Measurements from ENCODE around the gene OR6V1.
"Not testable (repeated sequence)": the region's sequence is repeated elsewhere in the genome, so short reads cannot be mapped to it uniquely, and the experiment has no call there.

The OR6V1 gene

DNA sequence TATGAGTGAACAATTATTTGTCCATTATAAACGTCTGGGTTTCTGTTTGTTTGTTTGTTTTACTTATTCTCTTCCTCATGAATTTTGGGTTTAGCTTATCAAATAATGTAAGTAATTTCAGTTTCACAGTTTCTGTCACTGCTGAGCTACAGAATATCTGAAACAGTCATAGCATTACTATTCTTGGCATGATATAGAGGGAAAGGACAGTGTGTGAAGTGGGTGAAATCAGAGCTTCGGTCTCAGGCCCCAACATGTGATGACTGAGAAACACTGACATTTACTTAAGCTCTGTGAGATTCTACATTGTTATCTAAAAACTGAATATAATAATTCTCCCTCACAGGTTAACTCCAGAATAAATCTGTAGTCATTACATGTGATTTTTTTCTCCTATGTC lies 8.8 kb upstream of the OR6V1 start:
- DNase-seq, result no peak

DNA sequence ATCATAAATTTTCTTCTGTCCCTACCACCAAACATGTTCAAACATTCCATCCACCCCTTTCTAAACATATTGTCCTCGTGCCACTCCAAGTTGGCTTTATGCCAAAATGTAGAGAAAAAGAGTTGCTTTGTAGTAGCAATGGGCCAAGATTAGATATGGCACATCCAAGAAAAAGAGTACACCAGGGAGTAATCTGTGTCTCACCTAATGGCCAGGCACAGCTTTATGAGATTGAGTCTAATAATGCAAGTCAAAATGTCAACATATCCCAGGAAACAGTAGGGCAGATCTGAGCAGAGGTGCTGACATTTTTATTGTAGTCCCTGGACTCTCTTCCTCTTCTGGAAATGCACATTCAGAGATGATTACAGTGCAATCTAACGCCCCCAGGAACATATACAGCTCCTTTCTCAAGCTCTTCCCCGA lies 5.7 kb upstream of the OR6V1 start:
- no peak for DNase-seq

DNA sequence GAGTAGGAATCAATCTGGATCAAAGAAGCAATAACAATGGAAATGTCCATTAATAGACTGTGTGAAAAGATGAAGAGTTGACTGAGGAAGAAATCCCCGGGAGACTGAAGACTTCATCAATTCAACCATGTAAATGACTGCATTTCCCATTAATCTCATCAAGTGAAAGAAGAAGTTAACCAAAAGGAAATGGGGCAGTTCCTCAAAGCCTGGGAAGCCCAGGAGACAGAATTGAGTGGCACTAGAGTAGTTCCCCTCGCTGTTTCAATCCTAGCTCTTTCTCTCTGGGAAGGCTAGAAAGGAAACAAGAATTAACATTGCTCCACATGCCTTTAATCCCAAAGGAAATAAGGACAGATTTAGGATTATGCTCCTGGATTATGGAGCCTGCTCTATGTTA lies 4.8 kb upstream of the OR6V1 start:
- DNase-seq, result no peak

DNA sequence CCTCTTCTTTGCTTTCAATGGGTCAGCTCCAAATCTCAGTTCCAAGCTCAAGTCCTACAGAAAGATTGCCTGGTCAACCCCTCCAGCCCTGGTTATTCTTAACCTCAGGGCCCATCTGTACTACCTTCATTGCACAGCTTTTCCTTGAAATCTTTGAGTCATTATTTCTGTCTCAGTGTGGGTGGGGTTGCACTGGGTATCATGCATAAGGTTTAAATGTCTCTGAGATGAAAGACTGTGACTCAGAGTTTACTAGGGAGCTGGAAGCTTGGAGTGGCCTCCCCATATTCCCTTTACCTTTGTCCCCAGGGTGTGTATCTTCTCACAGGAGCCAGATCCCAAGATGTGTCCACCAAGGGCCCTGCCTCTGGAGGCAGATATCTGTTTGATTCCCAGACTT lies 3.3 kb upstream of the OR6V1 start:
- no peak for DNase-seq

DNA sequence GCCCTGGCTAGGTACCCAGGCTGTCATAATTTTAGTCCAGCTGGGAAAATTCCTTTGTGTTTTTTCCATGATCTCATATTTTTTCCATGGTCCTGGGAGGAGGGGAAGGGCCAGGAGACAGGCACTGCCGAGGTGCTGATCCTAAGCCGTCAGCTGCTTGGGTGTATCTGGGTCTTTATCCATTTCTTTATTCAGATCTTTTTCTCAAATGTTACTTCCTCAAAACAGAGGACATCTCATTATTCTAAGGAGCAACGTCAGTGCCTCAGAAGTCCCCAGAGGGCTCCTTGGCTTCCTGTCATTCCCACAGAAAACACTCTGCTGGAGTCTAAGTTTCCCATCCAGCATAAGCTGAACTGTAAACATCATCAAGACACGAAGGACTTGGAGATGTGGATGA lies 2.8 kb upstream of the OR6V1 start:
- DNase-seq, result no peak

DNA sequence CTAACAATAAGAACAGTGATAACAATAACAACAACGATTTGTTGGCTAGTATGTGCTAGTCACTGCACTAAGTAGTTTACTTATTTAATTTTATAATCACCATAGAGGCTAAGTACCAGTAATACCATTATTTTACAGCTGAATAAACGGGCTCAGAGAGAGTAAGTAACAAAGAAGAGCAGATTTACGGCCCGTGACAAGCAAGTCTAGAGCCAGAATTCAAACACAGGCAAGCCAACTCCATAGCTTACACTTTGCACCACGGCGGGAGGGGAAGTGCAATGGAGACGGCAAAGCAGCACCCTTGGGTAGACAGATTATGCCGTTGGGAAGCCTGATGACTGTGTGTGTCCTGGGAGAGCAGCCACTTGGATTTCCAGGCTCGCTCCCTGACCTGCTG lies 1.2 kb upstream of the OR6V1 start:
- no peak for DNase-seq

DNA sequence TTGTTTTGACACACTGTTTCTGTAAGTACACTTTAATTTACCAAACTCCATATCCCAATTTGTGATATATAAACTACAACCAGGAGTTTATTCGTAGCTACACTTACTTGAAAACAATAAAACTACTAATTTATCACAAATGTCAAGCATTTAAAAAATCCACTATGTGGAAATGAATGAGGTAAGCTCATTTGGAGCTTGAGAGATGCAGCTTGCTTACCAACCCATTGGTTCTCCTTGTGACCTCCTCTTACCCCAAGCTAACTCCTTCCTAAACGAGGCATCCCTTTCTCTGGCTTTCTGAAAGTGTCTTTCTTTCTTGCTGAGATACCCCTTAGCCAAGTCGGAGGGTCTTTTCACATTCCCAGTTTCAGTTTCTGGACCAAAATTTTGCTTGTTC lies 2.5 kb downstream of the OR6V1 start:
- DNase-seq, result no peak

DNA sequence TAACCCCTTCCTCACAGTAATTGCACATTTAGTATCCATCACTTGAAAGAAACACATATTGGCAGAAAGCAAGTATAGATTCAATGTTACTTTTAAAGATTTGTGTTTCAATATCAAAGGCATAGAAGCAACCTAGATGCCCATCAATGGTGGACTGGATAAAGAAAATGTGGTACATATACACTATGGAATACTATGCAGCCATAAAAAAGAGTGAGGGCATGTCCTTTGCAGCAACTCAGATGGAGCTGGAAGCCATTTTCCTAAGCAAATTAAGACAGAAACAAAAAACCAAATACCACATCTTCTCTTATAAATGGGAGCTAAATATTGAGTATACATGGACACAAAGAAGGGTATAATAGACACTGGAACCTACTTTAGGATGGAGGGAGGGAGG lies 3.6 kb downstream of the OR6V1 start:
- DNase-seq, result no peak

DNA sequence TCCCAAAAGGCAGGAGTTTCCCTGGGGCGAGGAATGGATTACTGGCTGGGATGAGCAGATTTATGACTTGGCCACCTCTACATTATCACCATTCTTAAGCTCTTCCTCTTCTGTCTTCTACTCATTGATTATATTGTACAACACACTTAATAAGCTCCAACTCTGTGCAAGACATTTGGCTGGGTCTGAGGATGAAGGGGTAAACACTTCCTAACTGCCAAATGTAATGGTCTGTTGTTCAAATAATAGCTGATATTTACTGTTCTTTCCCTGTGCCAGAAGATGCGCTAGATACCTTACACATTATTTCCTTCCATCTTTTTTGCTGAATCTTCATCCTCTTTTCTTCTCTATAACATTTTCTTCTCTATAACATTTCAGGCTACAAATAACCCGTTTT lies 11.6 kb downstream of the OR6V1 start:
- no peak for DNase-seq

DNA sequence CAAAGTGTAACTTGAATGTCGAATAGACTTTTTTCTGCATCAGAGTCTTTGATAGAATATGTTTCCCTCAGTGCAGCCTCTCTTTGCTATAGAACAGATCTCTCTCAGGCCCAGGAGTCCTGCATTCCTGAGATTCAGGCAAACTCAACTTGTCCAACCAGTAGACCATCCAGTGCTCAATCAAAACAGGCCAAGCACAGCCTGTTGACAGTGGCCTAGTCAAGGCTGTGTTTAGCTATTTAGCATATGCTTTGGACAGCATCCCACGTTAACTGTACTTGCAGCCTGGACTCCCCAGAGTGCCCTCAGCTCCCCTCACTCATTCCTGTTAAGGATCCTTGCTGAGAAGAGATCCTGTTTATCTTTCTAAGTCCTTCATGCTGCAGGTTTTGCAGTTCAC lies 16.3 kb downstream of the OR6V1 start:
- DNase-seq, result no peak

DNA sequence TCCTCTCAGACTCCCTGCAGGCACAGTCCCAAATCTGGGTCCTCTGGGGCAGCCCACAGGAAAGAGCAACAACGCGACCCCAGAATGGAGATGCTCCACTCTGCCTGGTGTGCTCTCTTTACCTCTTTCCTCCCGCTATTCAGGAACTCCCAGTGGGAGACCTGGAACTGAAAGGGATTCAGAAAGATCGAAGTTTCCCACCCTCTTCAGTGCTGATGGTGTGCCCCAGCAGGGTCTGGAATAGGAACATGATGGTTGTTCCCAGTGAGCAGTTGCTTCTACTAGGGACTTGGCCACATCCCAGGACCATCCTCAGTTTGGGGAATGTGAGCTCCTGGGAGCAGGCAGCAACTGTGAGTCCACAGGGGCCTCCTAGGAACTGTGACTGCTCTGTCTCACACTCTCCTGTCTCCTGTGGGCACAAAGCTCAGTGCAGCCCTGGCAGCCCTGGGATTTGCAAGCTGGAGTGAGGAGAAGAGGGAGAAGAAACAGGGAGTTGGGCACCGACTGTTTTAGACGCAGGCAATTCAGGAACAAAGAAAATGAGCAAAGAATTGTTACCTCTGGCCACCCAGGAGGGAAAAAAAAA lies 17.9 kb downstream of the OR6V1 start:
- DNase-seq, result no peak

DNA sequence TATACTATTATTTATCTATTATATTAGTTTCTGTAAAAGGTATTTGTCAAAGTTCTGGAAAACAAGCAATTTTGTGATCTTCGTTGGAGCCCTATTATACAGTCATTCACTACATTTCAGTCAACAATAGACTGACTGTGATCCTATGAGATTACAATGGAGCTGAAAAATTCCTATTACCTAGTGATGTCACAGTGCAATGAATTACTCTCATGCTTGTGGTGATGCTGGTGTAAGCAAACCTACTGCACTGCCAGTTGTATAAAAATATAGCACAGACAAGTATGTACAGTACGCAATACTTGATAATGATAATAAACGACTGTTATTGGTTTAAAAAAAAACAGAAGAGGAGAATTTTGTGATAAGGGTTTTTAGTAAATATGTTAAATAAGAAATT lies 21.4 kb downstream of the OR6V1 start:
- DNase-seq, result no peak

DNA sequence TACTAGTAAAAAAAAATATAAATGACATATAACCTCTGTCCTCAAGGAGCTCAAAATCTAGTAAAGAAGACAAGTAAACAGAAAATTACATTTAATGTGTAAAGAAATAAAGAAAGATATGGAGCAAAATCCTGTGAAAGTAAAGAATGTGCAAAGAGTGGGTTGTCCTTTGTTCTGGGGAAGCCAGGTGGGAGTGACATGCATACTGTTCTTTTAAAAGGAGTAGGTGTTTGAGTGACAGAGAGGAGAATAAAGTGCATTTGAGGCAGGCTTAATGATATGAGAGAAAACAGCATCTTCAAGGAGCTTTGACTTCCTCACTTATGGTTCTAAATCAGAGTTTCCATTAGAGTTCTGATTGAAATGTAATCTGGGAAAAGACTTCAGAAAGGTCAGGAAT lies 22.0 kb downstream of the OR6V1 start:
- DNase-seq, result no peak

DNA sequence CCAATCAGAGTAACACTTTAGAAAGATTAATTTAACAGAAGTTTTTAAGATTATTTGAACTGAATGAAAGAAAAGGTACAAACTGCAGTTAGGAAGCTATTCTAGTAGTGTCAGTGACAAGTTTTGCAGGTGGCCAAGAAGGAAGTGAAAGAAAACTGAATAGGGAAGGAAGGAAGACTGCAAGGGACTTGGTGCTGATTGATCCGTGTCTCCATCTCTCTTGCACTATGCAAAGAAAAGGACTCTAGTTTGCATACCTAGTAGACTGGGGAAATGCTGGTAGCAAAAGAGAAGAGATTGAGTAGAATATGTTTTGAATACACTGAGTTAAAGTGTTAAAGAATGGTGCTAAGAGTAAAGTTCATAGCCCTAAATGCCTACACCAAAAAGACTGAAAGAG lies 33.0 kb downstream of the OR6V1 start:
- peak; percentile 17 for DNase-seq

DNA sequence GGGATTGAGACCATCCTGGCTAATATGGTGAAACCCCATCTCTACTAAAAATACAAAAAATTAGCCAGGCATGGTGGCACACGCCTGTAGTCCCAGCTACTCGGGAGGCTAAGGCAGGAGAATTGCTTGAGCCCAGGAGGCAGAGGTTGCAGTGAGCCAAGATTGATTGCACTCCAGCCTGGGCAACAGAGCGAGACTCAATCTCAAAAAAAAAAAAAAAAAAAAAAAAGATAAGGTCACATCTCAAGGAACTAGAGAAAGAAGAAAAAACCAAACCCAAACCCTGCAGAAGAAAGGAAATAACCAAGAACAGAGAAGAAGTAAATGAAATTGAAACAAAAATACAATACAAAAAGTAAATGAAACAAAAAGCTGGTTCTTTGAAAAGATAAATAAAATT lies 33.5 kb downstream of the OR6V1 start:
- not testable (repeated sequence) for DNase-seq

DNA sequence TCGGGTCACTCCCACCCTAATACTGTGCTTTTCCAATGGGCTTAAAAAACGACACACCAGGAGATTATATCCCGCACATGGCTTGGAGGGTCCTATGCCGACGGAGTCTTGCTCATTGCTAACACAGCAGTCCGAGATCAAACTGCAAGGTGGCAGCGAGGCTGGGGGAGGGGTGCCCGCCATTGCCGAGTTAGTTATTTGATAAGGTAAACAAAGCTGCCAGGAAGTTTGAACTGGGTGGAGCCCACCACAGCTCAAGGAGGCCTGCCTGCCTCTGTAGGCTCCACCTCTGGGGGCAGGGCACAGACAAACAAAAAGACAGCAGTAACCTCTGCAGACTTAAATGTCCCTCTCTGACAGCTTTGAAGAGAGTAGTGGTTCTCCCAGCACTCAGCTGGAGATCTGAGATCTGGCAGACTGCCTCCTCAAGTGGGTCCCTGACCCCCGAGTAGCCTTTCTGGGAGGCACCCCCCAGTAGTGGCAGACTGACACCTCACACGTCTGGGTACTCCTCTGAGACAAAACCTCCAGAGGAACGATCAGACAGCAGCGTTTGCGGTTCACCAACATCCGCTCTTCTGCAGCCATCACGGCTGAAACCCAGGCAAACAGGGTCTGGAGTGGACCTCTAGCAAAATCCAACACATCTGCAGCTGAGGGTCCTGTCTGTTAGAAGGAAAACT lies 36.5 kb downstream of the OR6V1 start:
- DNase-seq, result not testable (repeated sequence)

DNA sequence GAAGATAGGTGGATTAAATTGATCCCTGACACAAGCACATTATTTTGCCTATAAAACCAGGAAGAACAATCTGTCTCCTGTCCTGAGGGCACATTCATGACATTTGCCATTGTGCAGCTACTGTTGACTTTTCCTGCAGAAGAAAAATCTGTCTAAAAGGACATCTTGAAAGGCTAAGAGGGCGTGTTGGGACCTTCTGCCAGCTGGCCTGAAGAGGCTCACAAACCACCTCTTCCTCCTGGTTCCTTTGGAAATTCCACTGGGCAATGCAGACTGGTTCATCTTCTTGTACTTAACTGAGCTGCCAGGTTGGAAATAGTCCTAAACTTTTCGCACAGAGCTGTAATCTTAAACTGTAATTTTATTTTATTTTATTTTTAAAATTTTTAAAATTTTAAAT lies 44.0 kb downstream of the OR6V1 start:
- no peak for DNase-seq

DNA sequence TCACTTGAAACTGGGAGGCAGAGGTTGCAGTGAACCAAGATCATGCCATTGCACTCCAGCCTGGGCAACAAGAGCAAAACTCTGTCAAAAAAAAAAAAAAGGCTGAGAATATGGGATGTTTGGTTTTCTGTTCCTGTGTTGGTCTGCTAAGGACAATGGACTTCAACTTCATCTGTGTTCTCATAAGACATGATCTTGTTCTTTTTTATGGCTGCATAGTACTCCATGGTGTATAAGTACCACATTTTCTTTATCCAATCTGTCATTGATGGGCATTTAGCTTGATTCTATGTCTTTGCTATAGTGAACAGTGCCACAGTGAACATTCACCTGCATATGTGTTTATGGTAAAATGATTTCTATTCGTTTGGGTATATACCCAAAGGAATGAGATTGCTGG lies 47.4 kb downstream of the OR6V1 start:
- not testable (repeated sequence) for DNase-seq

Data from CD4-positive, alpha-beta T cell treated with Interferon gamma for 1 hour (primary cell).